SK-N-SH treated with all-trans-retinoic acid at 6 μM for 48 hours (cell line): ENCODE measurements around the gene LNPK.
"Not testable (repeated sequence)": the region's sequence is repeated elsewhere in the genome, so short reads cannot be mapped to it uniquely, and the experiment has no call there.

ENCODE experiments used
- ATAC-seq: fragments of 200-7000 bp; cut with Tn5 transposase; 3 replicates; pipeline ENCODE4 v1.9.1; 2020; ENCODE audit warnings: mild to moderate bottlenecking, moderate library complexity
- BACH2 ChIP-seq: fragments of 250-450 bp; sonication (Bioruptor Pico); IDR thresholded peaks from 2 replicates; pipeline ENCODE4 v1.9.0; 2021; ENCODE audit warnings: mild to moderate bottlenecking, borderline replicate concordance
- CSDC2 ChIP-seq: fragments of 250-450 bp; sonication (Bioruptor Pico); IDR thresholded peaks from 2 replicates; pipeline ENCODE4 v1.5.0; 2020; ENCODE audit warnings: mild to moderate bottlenecking, moderate library complexity
- CSRNP3 ChIP-seq: fragments of 250-450 bp; sonication (Bioruptor Pico); IDR thresholded peaks from 2 replicates; pipeline ENCODE4 v1.5.1; 2021; ENCODE audit warnings: mild to moderate bottlenecking, moderate library complexity
- ESRRG ChIP-seq: fragments of 250-450 bp; sonication (Bioruptor Pico); IDR thresholded peaks from 2 replicates; pipeline ENCODE4 v1.6.1; 2021; ENCODE audit warnings: mild to moderate bottlenecking
- GLIS3 ChIP-seq: fragments of 250-450 bp; sonication (Bioruptor Pico); IDR thresholded peaks from 2 replicates; pipeline ENCODE4 v1.5.0; 2020; ENCODE audit warnings: mild to moderate bottlenecking, moderate library complexity
- ISL1 ChIP-seq: fragments of 250-450 bp; sonication (Bioruptor Pico); IDR thresholded peaks from 2 replicates; pipeline ENCODE4 v2.1.2; 2022; ENCODE audit warnings: mild to moderate bottlenecking, moderate library complexity
- OSR1 ChIP-seq: fragments of 250-450 bp; sonication (Bioruptor Pico); IDR thresholded peaks from 2 replicates; pipeline ENCODE4 v1.8.0; 2022; ENCODE audit warnings: moderate library complexity, mild to moderate bottlenecking, inconsistent platforms
- PPARA ChIP-seq: fragments of 250-450 bp; sonication (Bioruptor Pico); IDR thresholded peaks from 2 replicates; pipeline ENCODE4 v1.5.0; 2020; ENCODE audit warnings: mild to moderate bottlenecking, borderline replicate concordance
- RARB ChIP-seq: fragments of 250-450 bp; sonication (Bioruptor Pico); IDR thresholded peaks from 2 replicates; pipeline ENCODE4 v1.8.0; 2021; ENCODE audit warnings: mild to moderate bottlenecking, moderate library complexity
- SNAI2 ChIP-seq: fragments of 250-450 bp; sonication (Bioruptor Pico); IDR thresholded peaks from 2 replicates; pipeline ENCODE4 v1.5.0; 2020; ENCODE audit warnings: mild to moderate bottlenecking, moderate library complexity
- TOX ChIP-seq: fragments of 250-450 bp; sonication (Bioruptor Pico); IDR thresholded peaks from 2 replicates; pipeline ENCODE4 v1.8.0; 2021; ENCODE audit warnings: mild to moderate bottlenecking, moderate library complexity, borderline replicate concordance
- TSHZ2 ChIP-seq: fragments of 250-450 bp; sonication (Bioruptor Pico); IDR thresholded peaks from 2 replicates; pipeline ENCODE4 v1.5.0; 2020; ENCODE audit warnings: mild to moderate bottlenecking, moderate library complexity
- ZC3H10 ChIP-seq: fragments of 250-450 bp; sonication (Bioruptor Pico); IDR thresholded peaks from 2 replicates; pipeline ENCODE4 v1.5.1; 2021; ENCODE audit warnings: mild to moderate bottlenecking, moderate library complexity
- ZFP3 ChIP-seq: fragments of 250-450 bp; sonication (Bioruptor Pico); IDR thresholded peaks from 2 replicates; pipeline ENCODE4 v1.5.0; 2020; ENCODE audit warnings: mild to moderate bottlenecking, moderate library complexity
- ZNF565 ChIP-seq: fragments of 450-650 bp; formaldehyde crosslinking; conservative IDR thresholded peaks from 2 replicates; pipeline ENCODE4 v1.5.0; 2020; ENCODE audit warnings: low read depth, mild to moderate bottlenecking, moderate library complexity
- ZNF70 ChIP-seq: fragments of 450-650 bp; formaldehyde crosslinking; IDR thresholded peaks from 2 replicates; pipeline ENCODE4 v1.5.0; 2020; ENCODE audit warnings: mild to moderate bottlenecking, moderate library complexity
- ZNF8 ChIP-seq: fragments of 450-650 bp; formaldehyde crosslinking; IDR thresholded peaks from 2 replicates; pipeline ENCODE4 v1.5.0; 2020; ENCODE audit warnings: mild to moderate bottlenecking, moderate library complexity
- TF ChIP-seq, protein P1 (sequence below): fragments of 250-450 bp; sonication (Bioruptor Pico); IDR thresholded peaks from 2 replicates; pipeline ENCODE4 v1.8.0; 2021; ENCODE audit warnings: low read depth, mild to moderate bottlenecking, moderate library complexity, borderline replicate concordance
- TF ChIP-seq, protein P2 (sequence below): fragments of 250-450 bp; sonication (Bioruptor Pico); IDR thresholded peaks from 2 replicates; pipeline ENCODE4 v1.8.0; 2020; ENCODE audit warnings: mild to moderate bottlenecking, moderate library complexity, borderline replicate concordance

The LNPK gene

DNA sequence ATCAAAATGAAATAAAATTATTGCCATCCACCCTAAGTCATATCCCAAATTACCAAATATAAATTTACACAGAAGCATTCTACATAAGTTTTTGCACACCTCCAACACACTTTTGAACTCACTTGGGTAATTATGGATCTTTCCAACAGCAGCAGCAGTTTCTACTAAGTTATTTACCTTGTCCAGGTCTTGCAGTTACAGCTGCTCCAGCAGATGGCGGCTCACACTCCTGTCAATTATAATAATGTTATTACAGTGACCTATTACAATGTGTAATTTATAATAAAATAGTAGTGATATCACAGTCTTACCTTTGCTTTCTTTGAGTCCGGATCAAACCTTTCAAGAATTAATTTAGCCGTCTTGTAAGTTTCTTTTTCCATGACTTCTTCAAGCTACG lies 37.9 kb downstream of the LNPK start:
- ATAC-seq = no peak
- TF ChIP-seq ISL1 (CRISPR knock-in tag) (no peak), RARB (CRISPR knock-in tag) (no peak), PPARA (CRISPR knock-in tag) (no peak), ZC3H10 (CRISPR knock-in tag) (no peak), GLIS3 (CRISPR knock-in tag) (no peak), TOX (no peak), BACH2 (CRISPR knock-in tag) (no peak)
- TF ChIP-seq, protein P1, sequence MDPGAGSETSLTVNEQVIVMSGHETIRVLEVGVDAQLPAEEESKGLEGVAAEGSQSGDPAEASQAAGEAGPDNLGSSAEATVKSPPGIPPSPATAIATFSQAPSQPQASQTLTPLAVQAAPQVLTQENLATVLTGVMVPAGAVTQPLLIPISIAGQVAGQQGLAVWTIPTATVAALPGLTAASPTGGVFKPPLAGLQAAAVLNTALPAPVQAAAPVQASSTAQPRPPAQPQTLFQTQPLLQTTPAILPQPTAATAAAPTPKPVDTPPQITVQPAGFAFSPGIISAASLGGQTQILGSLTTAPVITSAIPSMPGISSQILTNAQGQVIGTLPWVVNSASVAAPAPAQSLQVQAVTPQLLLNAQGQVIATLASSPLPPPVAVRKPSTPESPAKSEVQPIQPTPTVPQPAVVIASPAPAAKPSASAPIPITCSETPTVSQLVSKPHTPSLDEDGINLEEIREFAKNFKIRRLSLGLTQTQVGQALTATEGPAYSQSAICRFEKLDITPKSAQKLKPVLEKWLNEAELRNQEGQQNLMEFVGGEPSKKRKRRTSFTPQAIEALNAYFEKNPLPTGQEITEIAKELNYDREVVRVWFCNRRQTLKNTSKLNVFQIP (CRISPR knock-in tag) = no peak

DNA sequence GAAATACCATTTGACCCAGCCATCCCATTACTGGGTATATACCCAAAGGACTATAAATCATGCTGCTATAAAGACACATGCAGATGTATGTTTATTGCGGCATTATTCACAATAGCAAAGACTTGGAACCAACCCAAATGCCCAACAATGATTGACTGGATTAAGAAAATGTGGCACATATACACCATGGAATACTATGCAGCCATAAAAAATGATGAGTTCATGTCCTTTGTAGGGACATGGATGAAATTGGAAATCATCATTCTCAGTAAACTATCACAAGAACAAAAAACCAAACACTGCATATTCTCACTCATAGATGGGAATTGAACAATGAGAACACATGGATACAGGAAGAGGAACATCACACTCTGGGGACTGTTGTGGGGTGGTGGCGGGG lies 38.9 kb downstream of the LNPK start:
- TF ChIP-seq ZNF8 = 0 out of 2 replicates have a peak, but pooled peaks have one; percentile 24
- TF ChIP-seq, all 23 proteins: peak for 1; not testable (repeated sequence) for 22
- not testable (repeated sequence) for ATAC-seq

GRCh38 chr2:175957845-175958244 lies 44.2 kb downstream of the LNPK start:
- no peak for TF ChIP-seq SNAI2
- no peak for TF ChIP-seq RARB (CRISPR knock-in tag)
- no peak for TF ChIP-seq ZC3H10 (CRISPR knock-in tag)
- TF ChIP-seq, protein P1 (CRISPR knock-in tag) = no peak
- TF ChIP-seq ZNF70 (CRISPR knock-in tag) = no peak
- TF ChIP-seq BACH2 (CRISPR knock-in tag) = no peak
- no peak for ATAC-seq

DNA sequence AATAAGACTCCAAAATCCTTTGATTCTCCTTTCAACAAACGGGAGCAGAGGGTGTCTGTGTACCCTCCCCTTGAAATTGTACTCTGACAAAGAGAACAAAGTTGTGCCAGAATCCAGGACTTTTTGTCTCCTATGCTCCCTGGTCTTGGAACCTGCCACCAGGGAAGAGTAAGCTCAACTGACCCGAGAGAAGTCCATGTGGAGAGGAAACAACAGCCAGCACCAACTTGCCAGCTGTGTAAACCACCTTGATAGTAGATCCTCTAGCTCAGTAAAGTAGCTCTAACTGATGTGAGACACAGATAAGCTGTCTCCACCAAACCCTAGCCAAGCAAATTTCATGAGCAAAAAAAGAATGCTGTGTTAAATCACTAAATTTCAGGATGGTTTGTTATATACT lies 46.9 kb downstream of the LNPK start:
- ATAC-seq = no peak
- no peak for TF ChIP-seq CSDC2
- TF ChIP-seq ZFP3 (CRISPR knock-in tag) = no peak
- TF ChIP-seq, protein P2, sequence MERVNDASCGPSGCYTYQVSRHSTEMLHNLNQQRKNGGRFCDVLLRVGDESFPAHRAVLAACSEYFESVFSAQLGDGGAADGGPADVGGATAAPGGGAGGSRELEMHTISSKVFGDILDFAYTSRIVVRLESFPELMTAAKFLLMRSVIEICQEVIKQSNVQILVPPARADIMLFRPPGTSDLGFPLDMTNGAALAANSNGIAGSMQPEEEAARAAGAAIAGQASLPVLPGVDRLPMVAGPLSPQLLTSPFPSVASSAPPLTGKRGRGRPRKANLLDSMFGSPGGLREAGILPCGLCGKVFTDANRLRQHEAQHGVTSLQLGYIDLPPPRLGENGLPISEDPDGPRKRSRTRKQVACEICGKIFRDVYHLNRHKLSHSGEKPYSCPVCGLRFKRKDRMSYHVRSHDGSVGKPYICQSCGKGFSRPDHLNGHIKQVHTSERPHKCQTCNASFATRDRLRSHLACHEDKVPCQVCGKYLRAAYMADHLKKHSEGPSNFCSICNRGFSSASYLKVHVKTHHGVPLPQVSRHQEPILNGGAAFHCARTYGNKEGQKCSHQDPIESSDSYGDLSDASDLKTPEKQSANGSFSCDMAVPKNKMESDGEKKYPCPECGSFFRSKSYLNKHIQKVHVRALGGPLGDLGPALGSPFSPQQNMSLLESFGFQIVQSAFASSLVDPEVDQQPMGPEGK = no peak
- TF ChIP-seq ZNF8 = no peak
- TF ChIP-seq, all 23 proteins: peak for 0

DNA sequence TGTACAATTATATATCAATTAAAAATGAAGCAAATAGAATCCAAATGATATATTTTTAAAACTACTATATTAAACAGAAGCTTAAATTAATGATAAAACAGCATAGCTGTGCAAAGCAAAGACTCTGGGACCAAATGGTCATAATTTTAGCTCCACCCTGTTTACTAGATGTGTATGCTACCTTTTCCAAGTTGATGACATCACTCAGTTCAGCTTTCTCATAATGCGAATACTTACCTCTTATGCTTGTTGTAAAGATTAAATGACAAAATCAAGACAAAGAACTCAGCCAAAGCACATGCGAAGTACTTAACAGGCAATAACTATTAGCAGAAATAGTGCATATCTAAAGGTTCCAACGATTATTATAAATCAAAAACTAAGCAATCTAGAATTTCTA lies 51.6 kb downstream of the LNPK start:
- TF ChIP-seq ESRRG (CRISPR knock-in tag) (no peak), GLIS3 (CRISPR knock-in tag) (no peak), ZNF565 (CRISPR knock-in tag) (no peak), CSRNP3 (CRISPR knock-in tag) (no peak), ZNF8 (no peak), TSHZ2 (CRISPR knock-in tag) (no peak), BACH2 (CRISPR knock-in tag) (no peak), RARB (CRISPR knock-in tag) (no peak), ISL1 (CRISPR knock-in tag) (no peak), CSDC2 (no peak), ZC3H10 (CRISPR knock-in tag) (no peak), ZNF70 (CRISPR knock-in tag) (no peak), TOX (no peak), OSR1 (no peak)
- no peak for ATAC-seq
